Effector CD8-positive, alpha-beta T cell (primary cell): ENCODE data around the gene ZDHHC11B.
"Not testable (repeated sequence)": the region's sequence is repeated elsewhere in the genome, so short reads cannot be mapped to it uniquely, and the experiment has no call there.

Source experiments
- DNase-seq: peaks from one replicate; lab custom pipeline; 2025; lab: John Stamatoyannopoulos, UW

Gene ZDHHC11B

GRCh38 chr5:715636-716035 is 68.9 kb downstream of the ZDHHC11B start:
- not testable (repeated sequence) for DNase-seq

GRCh38 chr5:714215-715118 is 70.1 kb downstream of the ZDHHC11B start:
- DNase-seq, result not testable (repeated sequence)

GRCh38 chr5:713686-714085 is 70.8 kb downstream of the ZDHHC11B start:
- not testable (repeated sequence) for DNase-seq

- not testable (repeated sequence) for DNase-seq
These were observed 75.5 kb downstream of the ZDHHC11B start for GRCh38 chr5:708848-709517.

GRCh38 chr5:708374-708773 is 76.2 kb downstream of the ZDHHC11B start:
- DNase-seq, result not testable (repeated sequence)

GRCh38 chr5:706127-706526 is 78.4 kb downstream of the ZDHHC11B start:
- not testable (repeated sequence) for DNase-seq

GRCh38 chr5:696753-697702 is 87.5 kb downstream of the ZDHHC11B start:
- DNase-seq, result not testable (repeated sequence)

GRCh38 chr5:696191-696590 is 88.3 kb downstream of the ZDHHC11B start:
- DNase-seq, result not testable (repeated sequence)

- DNase-seq, result not testable (repeated sequence)
These were observed 89.1 kb downstream of the ZDHHC11B start for GRCh38 chr5:695475-695874.

- not testable (repeated sequence) for DNase-seq
These were observed 90.5 kb downstream of the ZDHHC11B start for GRCh38 chr5:694042-694431.

GRCh38 chr5:693271-694041 is 91.1 kb downstream of the ZDHHC11B start, which contains the start of gene TPPP:
TPPP (minus strand) TSS chr5:693352; CDS start chr5:678060, 15,292 bp downstream.
- DNase-seq, result peak; percentile 68

- DNase-seq, result not testable (repeated sequence)
These were observed 91.9 kb downstream of the ZDHHC11B start for GRCh38 chr5:692529-693041.

GRCh38 chr5:691817-692528 is 92.6 kb downstream of the ZDHHC11B start:
- DNase-seq, result no peak

- DNase-seq, result not testable (repeated sequence)
These were observed 93.5 kb downstream of the ZDHHC11B start for GRCh38 chr5:691049-691448.

- DNase-seq, result not testable (repeated sequence)
These were observed 94.2 kb downstream of the ZDHHC11B start for GRCh38 chr5:690293-690692.

GRCh38 chr5:688348-689010 is 96.0 kb downstream of the ZDHHC11B start:
- not testable (repeated sequence) for DNase-seq

- not testable (repeated sequence) for DNase-seq
These were observed 97.6 kb downstream of the ZDHHC11B start for GRCh38 chr5:686936-687335.

- DNase-seq, result not testable (repeated sequence)
These were observed 98.4 kb downstream of the ZDHHC11B start for GRCh38 chr5:686172-686523.
